ENCODE results near the gene C1QBP. TPM values are rescaled to one million over a fixed set of nuclear protein-coding genes. Genes with fewer than 3 reads are reported as not detected.

The C1QBP gene
- total and polyA plus RNA-seq, 2 of the 8 experiments (the other 6 are each of a cell fraction or from before 2014, with no cell fraction given) = 355 to 454 TPM

GRCh38 chr17:5410594-5411272 lies 28.2 kb downstream of the C1QBP start:
- no peak for DNase-seq (ENCODE audit: low read depth in 1 of 2, low spot score in 2 of 2)
- H3K79me2 ChIP-seq (ENCODE audit: control insufficient read depth in 1 of 2, insufficient read depth in 2 of 2, low read length in 2 of 2) = peaks cover 0 to 20% of the 10 kb centered on the region in 2 experiments; a peak in 2 of 4 replicates

More at GRCh38 chr17:5410594-5411272, 28.2 kb downstream of the C1QBP start:
- Histone ChIP-seq H2BK5ac (ENCODE audit: low read depth, low read length) (no peak overlapping the region), H2BK20ac (ENCODE audit: low read length) (no peak overlapping the region), H2BK12ac (ENCODE audit: low read depth, low read length) (no peak overlapping the region), H3K14ac (ENCODE audit: insufficient read length) (no peak overlapping the region), H2AFZ (ENCODE audit: low read length) (no peak overlapping the region), H4K8ac (ENCODE audit: extremely low read depth, insufficient read depth, low read length) (no peak overlapping the region), H2BK120ac (replicated peaks; ENCODE audit: low read depth, low read length) (no peak overlapping the region), H3K56ac (replicated peaks; ENCODE audit: insufficient read length, low read depth, low read length) (no peak overlapping the region), H3K18ac (ENCODE audit: extremely low read depth, low read length) (no peak overlapping the region), H4K20me1 (replicated peaks in 1 of 2; ENCODE audit: control insufficient read depth in 1 of 2, insufficient read depth in 2 of 2, low read length in 2 of 2) (peaks cover 2 to 8% of the 10 kb centered on the region in 2 experiments), H3K27me3 (replicated peaks in 1 of 4; ENCODE audit: control insufficient read depth in 3 of 4, extremely low read depth in 1 of 4, insufficient read depth in 3 of 4, low read length in 3 of 4) (no peaks in the 10 kb centered on the region), H3K4ac (replicated peaks; ENCODE audit: insufficient read length, low read depth, low read length) (no peak overlapping the region), H3K4me1 (replicated peaks in 1 of 4; ENCODE audit: control insufficient read depth in 3 of 4, insufficient read depth in 4 of 4, low read length in 3 of 4) (no peaks in the 10 kb centered on the region), H3K9ac (replicated peaks in 1 of 4; ENCODE audit: extremely low read depth in 1 of 4, low read depth in 3 of 4, low read length in 3 of 4) (no peak overlapping the region), H3K4me2 (ENCODE audit: insufficient read depth in 1 of 2, low read depth in 2 of 2, low read length in 2 of 2) (no peak overlapping the region), H3K4me3 (ENCODE audit: extremely low read depth in 1 of 4, insufficient read depth in 2 of 4, low read depth in 3 of 4, low read length in 4 of 4) (no peak overlapping the region), H4K5ac (ENCODE audit: insufficient read length, low read depth, low read length) (no peak overlapping the region), H2AK5ac (ENCODE audit: low read depth, low read length) (no peak overlapping the region), H2BK15ac (ENCODE audit: low read length) (no peak overlapping the region), H3K23ac (ENCODE audit: insufficient read length) (no peak overlapping the region), H3K27ac (ENCODE audit: low read depth, low read length) (no peak overlapping the region), H3K23me2 (ENCODE audit: low read depth, low read length) (no peaks in the 10 kb centered on the region), H3K36me3 (ENCODE audit: control insufficient read depth in 2 of 4, insufficient read depth in 4 of 4, low read length in 3 of 4) (peaks cover 38 to 95% (median 70%) of the 10 kb centered on the region in 4 experiments), H4K91ac (replicated peaks; ENCODE audit: insufficient read length, low read length) (no peak overlapping the region), H3K9me3 (ENCODE audit: insufficient read depth in 2 of 2, low read depth in 1 of 2, low read length in 1 of 2) (no peaks in the 10 kb centered on the region), H3K79me1 (ENCODE audit: low read depth, low read length) (no peaks in the 10 kb centered on the region; the same call in 1 of the 2 replicates)
- ChIA-PET CTCF (ENCODE audit: partially characterized antibody) (interaction anchor here (2.3 kb wide), 1 partner anchor 20 kb away, joined by 9 read pairs; no protein-coding TSS in a partner anchor), POLR2A (ENCODE audit: partially characterized antibody) (interaction anchor here (0.6 to 11.3 kb wide), 2 partner anchors 8 to 24 kb away, joined by 3 to 225 read pairs; partner anchors contain the start of genes C1QBP and NUP88)
- 94% methylated on average over 7 of the region's 7 CpGs; no CpG with 5 or more reads in 1 of the 2 experiments for WGBS, 2 experiments (ENCODE audit: extremely low coverage in 1 of 2, insufficient coverage in 1 of 2, insufficient read length in 1 of 2, insufficient replicate concordance in 2 of 2, low coverage in 1 of 2, low lambda C conversion rate in 2 of 2, missing lambda C conversion rate in 1 of 2)
- no peak for TF ChIP-seq SP4 (IDR thresholded peaks at IDR 0.05; ENCODE audit: low read length)
- TF ChIP-seq KDM5A (IDR thresholded peaks at IDR 0.05; ENCODE audit: low read length) = no peak
- no peak for TF ChIP-seq TEAD4 (IDR thresholded peaks at IDR 0.05; ENCODE audit: low read depth, low read length)
- TF ChIP-seq TAF7 (optimal IDR thresholded peaks at IDR 0.05; ENCODE audit: borderline replicate concordance, low read depth, low read length) = no peak
- TF ChIP-seq MAFK (IDR thresholded peaks at IDR 0.05; ENCODE audit: low read depth, low read length) = no peak
- no peak for TF ChIP-seq BACH1 (IDR thresholded peaks at IDR 0.05; ENCODE audit: low read length)
- TF ChIP-seq BCL11A (IDR thresholded peaks at IDR 0.05; ENCODE audit: low read depth in 2 of 2, low read length in 2 of 2) = no peak
- no peak for TF ChIP-seq KDM4A (IDR thresholded peaks at IDR 0.05; ENCODE audit: low read depth, low read length, severe bottlenecking)
- TF ChIP-seq CTBP2 (IDR thresholded peaks at IDR 0.05; ENCODE audit: borderline replicate concordance, insufficient read depth, insufficient read length, low read length) = no peak
- no peak for TF ChIP-seq MAX (IDR thresholded peaks at IDR 0.05)
- no peak for TF ChIP-seq JUN (IDR thresholded peaks at IDR 0.05; ENCODE audit: low read depth, low read length)
- TF ChIP-seq POLR2AphosphoS5 (IDR thresholded peaks at IDR 0.05; ENCODE audit: low read depth, low read length) = no peak
- no peak for FAIRE-seq

Measured in H1 (cell line).